Cerebellar nuclear complex (tissue), 1 donor: Measurements from ENCODE around the gene OR5H2.

Experiments
- DNase-seq, 2 experiments: peaks; one replicate each; lab custom pipeline; 2025; lab: John Stamatoyannopoulos, UW

OR5H2 gene

DNA sequence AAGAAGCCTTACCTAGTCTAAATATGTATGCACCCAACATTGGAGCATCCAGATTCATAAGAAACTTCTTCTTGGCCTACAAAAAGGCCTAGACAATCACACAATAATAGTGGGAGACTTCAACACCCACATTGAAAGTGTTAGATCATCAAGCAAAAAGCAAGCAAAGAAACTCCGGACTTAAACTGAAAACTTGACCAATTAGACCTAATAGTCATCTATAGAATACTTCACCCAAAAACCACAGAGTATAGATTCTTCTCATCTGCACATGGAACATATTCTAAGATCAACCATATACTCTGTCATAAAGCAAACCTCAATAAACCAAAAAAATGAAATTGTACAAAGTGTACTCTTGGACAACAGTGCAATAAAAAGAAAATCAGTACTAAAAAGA is 49.0 kb downstream of the OR5H2 start:
- no peak for DNase-seq
